Endothelial cell (in vitro differentiated cells): Measurements from ENCODE around the gene ADARB2. TPM values are rescaled to one million over a fixed set of nuclear protein-coding genes. Genes with fewer than 3 reads are reported as not detected.

Experiments
- DNase-seq: peaks from one replicate; pipeline ENCODE4 v3.0.0; 2021; ENCODE audit warnings: low spot score
- H3K27ac Mint-ChIP-seq: one replicate; pipeline ENCODE4 v1.8.0; 2021; ENCODE audit warnings: mixed read lengths, inconsistent platforms; ENCODE audit not compliant: unreplicated experiment
- H3K27me3 Mint-ChIP-seq: one replicate; pipeline ENCODE4 v1.8.0; 2021; ENCODE audit warnings: mild to moderate bottlenecking, moderate library complexity, mixed read lengths, inconsistent platforms; ENCODE audit not compliant: unreplicated experiment
- H3K36me3 Mint-ChIP-seq: one replicate; pipeline ENCODE4 v1.8.0; 2021; ENCODE audit warnings: mild to moderate bottlenecking, low read depth, mixed read lengths, inconsistent platforms; ENCODE audit not compliant: unreplicated experiment
- H3K4me1 Mint-ChIP-seq: one replicate; pipeline ENCODE4 v1.8.0; 2021; ENCODE audit warnings: mild to moderate bottlenecking, mixed read lengths, inconsistent platforms; ENCODE audit not compliant: unreplicated experiment
- H3K4me3 Mint-ChIP-seq: one replicate; pipeline ENCODE4 v1.8.0; 2021; ENCODE audit warnings: mild to moderate bottlenecking, mixed read lengths, inconsistent platforms; ENCODE audit not compliant: unreplicated experiment
- H3K9me3 Mint-ChIP-seq: one replicate; pipeline ENCODE4 v1.8.0; 2021; ENCODE audit warnings: mixed read lengths, inconsistent platforms; ENCODE audit not compliant: unreplicated experiment
- CTCF ChIP-seq: fragments of 200-600 bp; sonication (generic); IDR thresholded peaks from one replicate; pipeline ENCODE4 v1.5.0; 2021; ENCODE audit warnings: antibody characterized with exemption; ENCODE audit not compliant: unreplicated experiment
- total RNA-seq: library from RNA; stranded (reverse); fragmentation: NEBNext Ultra II Directional; extraction: Animal tissue kit (Norgen Biotek cat#: 25700); gene quantifications from one replicate; pipeline ENCODE4 v1.2.1, GENCODE V29; 2021; ENCODE audit not compliant: unreplicated experiment

The ADARB2 gene
- total RNA-seq, 1 donor from 2014 or later, result 54.9 TPM

GRCh38 chr10:1268831-1269230, 468.5 kb downstream of the ADARB2 start:
- no peak for DNase-seq
- peaks cover 3% of the 10 kb centered on the region for H3K36me3 Mint-ChIP-seq
- peaks cover 2% of the 10 kb centered on the region for H3K27me3 Mint-ChIP-seq
- no peak for TF ChIP-seq CTCF
- peaks cover 34% of the 10 kb centered on the region for H3K4me1 Mint-ChIP-seq
- H3K9me3 Mint-ChIP-seq, result no peaks in the 10 kb centered on the region
- no peak overlapping the region for H3K27ac Mint-ChIP-seq
- no peak overlapping the region for H3K4me3 Mint-ChIP-seq

- no peak overlapping the region for H3K27ac Mint-ChIP-seq
- TF ChIP-seq CTCF, result no peak
- no peak for DNase-seq
Observed at GRCh38 chr10:1267568-1267967, 469.8 kb downstream of the ADARB2 start.

GRCh38 chr10:1267148-1267547, 470.2 kb downstream of the ADARB2 start:
- Mint-ChIP-seq H3K27ac (no peak overlapping the region), H3K9me3 (no peaks in the 10 kb centered on the region), H3K4me1 (peaks cover 30% of the 10 kb centered on the region), H3K36me3 (peaks cover 2% of the 10 kb centered on the region), H3K27me3 (peaks cover 4% of the 10 kb centered on the region), H3K4me3 (no peak overlapping the region)
- TF ChIP-seq CTCF, result no peak
- DNase-seq, result no peak

More at GRCh38 chr10:1267568-1267967, 469.8 kb downstream of the ADARB2 start:
- Mint-ChIP-seq H3K9me3 (no peaks in the 10 kb centered on the region), H3K4me1 (peaks cover 34% of the 10 kb centered on the region), H3K4me3 (no peak overlapping the region), H3K36me3 (peaks cover 3% of the 10 kb centered on the region), H3K27me3 (peaks cover 4% of the 10 kb centered on the region)

- Mint-ChIP-seq H3K36me3 (no peaks in the 10 kb centered on the region), H3K27me3 (peaks cover 4% of the 10 kb centered on the region), H3K27ac (no peak overlapping the region), H3K9me3 (no peaks in the 10 kb centered on the region), H3K4me3 (no peak overlapping the region), H3K4me1 (peaks cover 21% of the 10 kb centered on the region)
- no peak for TF ChIP-seq CTCF
- DNase-seq, result no peak
Observed at GRCh38 chr10:1266033-1266802, 471.1 kb downstream of the ADARB2 start.

GRCh38 chr10:1264001-1264400, 473.3 kb downstream of the ADARB2 start:
- TF ChIP-seq CTCF, result no peak
- H3K36me3 Mint-ChIP-seq, result no peaks in the 10 kb centered on the region
- H3K4me1 Mint-ChIP-seq, result peaks cover 15% of the 10 kb centered on the region
- H3K27me3 Mint-ChIP-seq, result peaks cover 3% of the 10 kb centered on the region
- H3K9me3 Mint-ChIP-seq, result no peaks in the 10 kb centered on the region
- no peak overlapping the region for H3K4me3 Mint-ChIP-seq
- no peak for DNase-seq
- no peak overlapping the region for H3K27ac Mint-ChIP-seq
